ENCODE results near the gene ELP5.

GRCh38 chr17:7221278-7222092, 30.5 kb upstream of the ELP5 start:
- TF ChIP-seq CTCF (IDR thresholded peaks at IDR 0.05) (no peak), POLR2A (IDR thresholded peaks at IDR 0.05) (no peak)

All from esophagus squamous epithelium (tissue), 4 donors.